ENCODE measurements around the gene FGF1.

The FGF1 gene

GRCh38 chr5:142561029-142561428 lies 124.9 kb downstream of the FGF1 start:
- no peaks in the 10 kb centered on the region for H3K36me3 ChIP-seq (ENCODE audit: insufficient read depth, low read length)
- H3K27me3 ChIP-seq (ENCODE audit: control insufficient read depth, insufficient read depth, low read length), result no peaks in the 10 kb centered on the region
- peaks cover 23% of the 10 kb centered on the region for H3K4me1 ChIP-seq (ENCODE audit: control insufficient read depth, insufficient read depth, low read length)
- no peaks in the 10 kb centered on the region for H3K9me3 ChIP-seq (replicated peaks; ENCODE audit: low read length)
- H3K9ac ChIP-seq (ENCODE audit: low read depth, low read length), result peak overlapping the region; percentile 44
- peak overlapping the region; percentile 46 for H3K4me2 ChIP-seq (ENCODE audit: low read length)
- peak overlapping the region; percentile 25 for H3K4me3 ChIP-seq (ENCODE audit: low read length)

- Histone ChIP-seq H3K4me1 (ENCODE audit: control insufficient read depth, insufficient read depth, low read length) (peaks cover 14% of the 10 kb centered on the region), H3K4me3 (ENCODE audit: low read length) (no peak overlapping the region), H3K4me2 (ENCODE audit: low read length) (peak overlapping the region; percentile 83), H3K27me3 (ENCODE audit: control insufficient read depth, insufficient read depth, low read length) (no peaks in the 10 kb centered on the region), H3K9ac (ENCODE audit: low read depth, low read length) (peak overlapping the region; percentile 73), H3K9me3 (replicated peaks; ENCODE audit: low read length) (no peaks in the 10 kb centered on the region), H3K36me3 (ENCODE audit: insufficient read depth, low read length) (no peaks in the 10 kb centered on the region)
Observed at GRCh38 chr5:142552107-142552506, 133.8 kb downstream of the FGF1 start.

- peak overlapping the region; percentile 73 for H3K9ac ChIP-seq (ENCODE audit: low read depth, low read length)
- H3K27me3 ChIP-seq (ENCODE audit: control insufficient read depth, insufficient read depth, low read length), result no peaks in the 10 kb centered on the region
- H3K4me1 ChIP-seq (ENCODE audit: control insufficient read depth, insufficient read depth, low read length), result peaks cover 14% of the 10 kb centered on the region
- H3K9me3 ChIP-seq (replicated peaks; ENCODE audit: low read length), result no peaks in the 10 kb centered on the region
- peak overlapping the region; percentile 83 for H3K4me2 ChIP-seq (ENCODE audit: low read length)
- peak overlapping the region; percentile 61 for H3K4me3 ChIP-seq (ENCODE audit: low read length)
- no peaks in the 10 kb centered on the region for H3K36me3 ChIP-seq (ENCODE audit: insufficient read depth, low read length)
Observed at GRCh38 chr5:142551338-142552067, 134.4 kb downstream of the FGF1 start.

GRCh38 chr5:142550471-142550870 lies 135.4 kb downstream of the FGF1 start:
- Histone ChIP-seq H3K9me3 (replicated peaks; ENCODE audit: low read length) (no peaks in the 10 kb centered on the region), H3K4me1 (ENCODE audit: control insufficient read depth, insufficient read depth, low read length) (peaks cover 20% of the 10 kb centered on the region), H3K4me2 (ENCODE audit: low read length) (no peak overlapping the region), H3K27me3 (ENCODE audit: control insufficient read depth, insufficient read depth, low read length) (no peaks in the 10 kb centered on the region), H3K36me3 (ENCODE audit: insufficient read depth, low read length) (no peaks in the 10 kb centered on the region), H3K4me3 (ENCODE audit: low read length) (no peak overlapping the region), H3K9ac (ENCODE audit: low read depth, low read length) (no peak overlapping the region)

- Histone ChIP-seq H3K4me2 (ENCODE audit: low read length) (no peak overlapping the region), H3K36me3 (ENCODE audit: insufficient read depth, low read length) (no peaks in the 10 kb centered on the region), H3K9me3 (replicated peaks; ENCODE audit: low read length) (no peaks in the 10 kb centered on the region), H3K4me1 (ENCODE audit: control insufficient read depth, insufficient read depth, low read length) (peaks cover 26% of the 10 kb centered on the region), H3K27me3 (ENCODE audit: control insufficient read depth, insufficient read depth, low read length) (no peaks in the 10 kb centered on the region), H3K9ac (ENCODE audit: low read depth, low read length) (no peak overlapping the region), H3K4me3 (ENCODE audit: low read length) (no peak overlapping the region)
Observed at GRCh38 chr5:142549834-142550233, 136.1 kb downstream of the FGF1 start.

GRCh38 chr5:142548739-142549275 lies 137.1 kb downstream of the FGF1 start:
- Histone ChIP-seq H3K36me3 (ENCODE audit: insufficient read depth, low read length) (no peaks in the 10 kb centered on the region), H3K4me3 (ENCODE audit: low read length) (no peak overlapping the region), H3K9ac (ENCODE audit: low read depth, low read length) (no peak overlapping the region), H3K27me3 (ENCODE audit: control insufficient read depth, insufficient read depth, low read length) (no peaks in the 10 kb centered on the region), H3K9me3 (replicated peaks; ENCODE audit: low read length) (no peaks in the 10 kb centered on the region), H3K4me1 (ENCODE audit: control insufficient read depth, insufficient read depth, low read length) (peaks cover 36% of the 10 kb centered on the region), H3K4me2 (ENCODE audit: low read length) (no peak overlapping the region)

- Histone ChIP-seq H3K4me2 (ENCODE audit: low read length) (no peak overlapping the region), H3K9ac (ENCODE audit: low read depth, low read length) (no peak overlapping the region), H3K4me1 (ENCODE audit: control insufficient read depth, insufficient read depth, low read length) (peaks cover 47% of the 10 kb centered on the region), H3K4me3 (ENCODE audit: low read length) (no peak overlapping the region), H3K36me3 (ENCODE audit: insufficient read depth, low read length) (no peaks in the 10 kb centered on the region), H3K9me3 (replicated peaks; ENCODE audit: low read length) (no peaks in the 10 kb centered on the region), H3K27me3 (ENCODE audit: control insufficient read depth, insufficient read depth, low read length) (no peaks in the 10 kb centered on the region)
Observed at GRCh38 chr5:142547445-142548380, 138.2 kb downstream of the FGF1 start.

- H3K4me2 ChIP-seq (ENCODE audit: low read length), result no peak overlapping the region
- no peaks in the 10 kb centered on the region for H3K36me3 ChIP-seq (ENCODE audit: insufficient read depth, low read length)
- H3K4me3 ChIP-seq (ENCODE audit: low read length), result no peak overlapping the region
- peak overlapping the region; percentile 22 for H3K9ac ChIP-seq (ENCODE audit: low read depth, low read length)
- H3K27me3 ChIP-seq (ENCODE audit: control insufficient read depth, insufficient read depth, low read length), result no peaks in the 10 kb centered on the region
- H3K9me3 ChIP-seq (replicated peaks; ENCODE audit: low read length), result no peaks in the 10 kb centered on the region
- peaks cover 45% of the 10 kb centered on the region for H3K4me1 ChIP-seq (ENCODE audit: control insufficient read depth, insufficient read depth, low read length)
Observed at GRCh38 chr5:142545650-142546322, 140.1 kb downstream of the FGF1 start.

GRCh38 chr5:142544946-142545649 lies 140.8 kb downstream of the FGF1 start:
- Histone ChIP-seq H3K36me3 (ENCODE audit: insufficient read depth, low read length) (no peaks in the 10 kb centered on the region), H3K4me2 (ENCODE audit: low read length) (peak overlapping the region; percentile 21), H3K4me3 (ENCODE audit: low read length) (no peak overlapping the region), H3K4me1 (ENCODE audit: control insufficient read depth, insufficient read depth, low read length) (peaks cover 46% of the 10 kb centered on the region), H3K9me3 (replicated peaks; ENCODE audit: low read length) (no peaks in the 10 kb centered on the region), H3K9ac (ENCODE audit: low read depth, low read length) (peak overlapping the region; percentile 62), H3K27me3 (ENCODE audit: control insufficient read depth, insufficient read depth, low read length) (no peaks in the 10 kb centered on the region)

GRCh38 chr5:142544071-142544753 lies 141.7 kb downstream of the FGF1 start:
- Histone ChIP-seq H3K4me2 (ENCODE audit: low read length) (peak overlapping the region; percentile 33), H3K9ac (ENCODE audit: low read depth, low read length) (peak overlapping the region; percentile 62), H3K4me1 (ENCODE audit: control insufficient read depth, insufficient read depth, low read length) (peaks cover 46% of the 10 kb centered on the region), H3K27me3 (ENCODE audit: control insufficient read depth, insufficient read depth, low read length) (no peaks in the 10 kb centered on the region), H3K4me3 (ENCODE audit: low read length) (no peak overlapping the region), H3K36me3 (ENCODE audit: insufficient read depth, low read length) (no peaks in the 10 kb centered on the region), H3K9me3 (replicated peaks; ENCODE audit: low read length) (no peaks in the 10 kb centered on the region)
